Uterus (tissue), 2 donors: ENCODE measurements around the gene KRTAP10-12.

Experiments
- POLR2A ChIP-seq, 2 donors: fragments of 450-650 bp; IDR thresholded peaks; one replicate each; pipeline ENCODE4 v1.6.1; 2016; ENCODE audit warnings: antibody characterized with exemption in 2 of 2, mild to moderate bottlenecking in 1 of 2, moderate library complexity in 1 of 2
- TF ChIP-seq, protein P1 (sequence below), 4 experiments: fragments of 200-600 bp in 2 of 4; fragments of 450-650 bp in 2 of 4; sonication (generic) in 2 of 4; IDR thresholded peaks; one replicate each; pipeline ENCODE4 v1.5.1; 2016 to 2019; ENCODE audit warnings: antibody characterized with exemption in 4 of 4, mild to moderate bottlenecking in 2 of 4, moderate library complexity in 1 of 4

DNA sequence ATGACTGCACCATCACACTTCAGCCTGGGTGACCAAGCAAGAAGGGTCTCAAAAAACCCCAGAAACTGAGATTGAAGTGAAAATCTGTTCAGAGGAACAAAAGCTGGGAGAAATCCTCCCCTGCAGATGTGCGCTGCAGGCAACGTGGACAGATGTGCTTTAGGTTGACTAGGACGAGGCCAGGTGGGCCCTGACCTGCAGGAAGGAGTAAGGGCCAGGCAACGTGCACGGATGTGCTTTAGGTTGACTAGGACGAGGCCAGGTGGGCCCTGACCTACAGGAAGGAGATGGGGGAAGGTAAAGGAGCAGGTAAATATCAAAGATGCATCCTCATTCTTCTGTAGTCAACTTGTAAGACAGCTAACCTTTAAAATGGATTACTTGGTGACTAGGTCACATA, 12.5 kb upstream of the KRTAP10-12 start:
- TF ChIP-seq, protein P1, sequence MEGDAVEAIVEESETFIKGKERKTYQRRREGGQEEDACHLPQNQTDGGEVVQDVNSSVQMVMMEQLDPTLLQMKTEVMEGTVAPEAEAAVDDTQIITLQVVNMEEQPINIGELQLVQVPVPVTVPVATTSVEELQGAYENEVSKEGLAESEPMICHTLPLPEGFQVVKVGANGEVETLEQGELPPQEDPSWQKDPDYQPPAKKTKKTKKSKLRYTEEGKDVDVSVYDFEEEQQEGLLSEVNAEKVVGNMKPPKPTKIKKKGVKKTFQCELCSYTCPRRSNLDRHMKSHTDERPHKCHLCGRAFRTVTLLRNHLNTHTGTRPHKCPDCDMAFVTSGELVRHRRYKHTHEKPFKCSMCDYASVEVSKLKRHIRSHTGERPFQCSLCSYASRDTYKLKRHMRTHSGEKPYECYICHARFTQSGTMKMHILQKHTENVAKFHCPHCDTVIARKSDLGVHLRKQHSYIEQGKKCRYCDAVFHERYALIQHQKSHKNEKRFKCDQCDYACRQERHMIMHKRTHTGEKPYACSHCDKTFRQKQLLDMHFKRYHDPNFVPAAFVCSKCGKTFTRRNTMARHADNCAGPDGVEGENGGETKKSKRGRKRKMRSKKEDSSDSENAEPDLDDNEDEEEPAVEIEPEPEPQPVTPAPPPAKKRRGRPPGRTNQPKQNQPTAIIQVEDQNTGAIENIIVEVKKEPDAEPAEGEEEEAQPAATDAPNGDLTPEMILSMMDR (IDR thresholded peaks at IDR 0.05) = no peak
- no peak for TF ChIP-seq POLR2A (IDR thresholded peaks at IDR 0.05)
